ENCODE measurements around the gene GGT5. TPM values are rescaled to one million over a fixed set of nuclear protein-coding genes. Genes with fewer than 3 reads are reported as not detected.
A peak's percentile ranks its signal among the peaks of the same experiment; 100 is the strongest.

Gene GGT5
- total and polyA plus RNA-seq, 7 donors = 2.8 to 35.2 (median 22.5) TPM

GRCh38 chr22:24189249-24190158 is 55.4 kb downstream of the GGT5 start:
- Histone ChIP-seq H3K36me3 (peaks cover 0 to 5% (median 0%) of the 10 kb centered on the region in 4 donors), H3K4me1 (peaks cover 0 to 13% (median 11%) of the 10 kb centered on the region in 4 donors), H3K4me3 (no peak overlapping the region), H3K27ac (no peak overlapping the region), H3K9me3 (no peaks in the 10 kb centered on the region), H3K27me3 (no peaks in the 10 kb centered on the region)
- 29 to 52% methylated on average over 23 of the region's 23 CpGs for WGBS, 2 donors
- TF ChIP-seq CTCF (IDR thresholded peaks at IDR 0.05) (peak; percentile 83 to 91 (median 84)), POLR2AphosphoS5 (IDR thresholded peaks at IDR 0.05) (no peak)
- DNase-seq = peak; percentile 87
- intact Hi-C loops (cut with DNase I) = loop anchor here (2.0 kb wide), 1 partner anchor 57 kb away; no protein-coding TSS in a partner anchor

DNA sequence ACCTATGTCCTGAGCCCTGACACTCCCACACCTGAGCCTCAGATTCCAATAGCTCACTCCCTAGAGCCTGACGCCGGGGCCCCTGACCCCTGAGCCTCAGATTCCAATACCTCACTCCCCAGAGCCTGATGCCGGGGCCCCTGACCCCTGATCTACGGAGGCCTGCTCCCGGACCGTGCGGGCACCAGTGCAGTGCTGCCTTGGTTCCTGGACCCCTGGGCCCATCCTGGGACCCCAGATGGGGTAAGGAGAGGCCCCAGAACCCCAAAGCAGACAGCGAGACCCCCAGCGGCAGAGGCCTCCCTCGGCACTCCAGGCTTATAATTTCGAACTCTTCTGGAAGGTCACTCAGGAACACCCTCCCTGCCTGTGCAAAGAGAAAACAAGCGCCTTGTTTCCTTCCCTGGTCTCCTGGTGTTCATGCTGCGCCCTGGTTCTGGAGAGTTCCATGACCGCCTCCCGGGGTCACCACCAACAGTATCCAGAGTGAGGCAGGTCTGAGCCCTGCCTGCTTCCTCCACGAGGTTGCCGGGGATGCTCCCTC is 56.1 kb downstream of the GGT5 start:
- intact Hi-C loops (cut with DNase I) = loop anchor here (2.0 kb wide), 1 partner anchor 58 kb away; no protein-coding TSS in a partner anchor
- DNase-seq = peak; percentile 56
- Histone ChIP-seq H3K36me3 (peaks cover 0 to 5% (median 0%) of the 10 kb centered on the region in 4 donors), H3K4me3 (no peak overlapping the region), H3K4me1 (peaks cover 0 to 13% (median 11%) of the 10 kb centered on the region in 4 donors), H3K27ac (no peak overlapping the region), H3K27me3 (no peaks in the 10 kb centered on the region), H3K9me3 (no peaks in the 10 kb centered on the region)
- WGBS, 2 donors = 83 to 86% methylated on average over 17 of the region's 17 CpGs
- TF ChIP-seq POLR2A (IDR thresholded peaks at IDR 0.05) (no peak), CTCF (IDR thresholded peaks at IDR 0.05) (no peak), POLR2AphosphoS5 (IDR thresholded peaks at IDR 0.05) (no peak), EP300 (IDR thresholded peaks at IDR 0.05) (no peak)

- Histone ChIP-seq H3K27me3 (no peaks in the 10 kb centered on the region), H3K4me3 (no peak overlapping the region), H3K9me3 (no peaks in the 10 kb centered on the region), H3K4me1 (peaks cover 0 to 20% (median 11%) of the 10 kb centered on the region in 4 donors), H3K27ac (no peak overlapping the region), H3K36me3 (peaks cover 0 to 5% (median 0%) of the 10 kb centered on the region in 4 donors)
- 83 to 94% methylated on average over 37 of the region's 37 CpGs for WGBS, 2 donors
- intact Hi-C loops (cut with DNase I) = loop anchor here (2.0 kb wide), 1 partner anchor 59 kb away; no protein-coding TSS in a partner anchor
- peak; percentile 59 for DNase-seq
- TF ChIP-seq EP300 (IDR thresholded peaks at IDR 0.05) = no peak
- TF ChIP-seq POLR2A (IDR thresholded peaks at IDR 0.05) = no peak
- no peak for TF ChIP-seq CTCF (IDR thresholded peaks at IDR 0.05)
- no peak for TF ChIP-seq POLR2AphosphoS5 (IDR thresholded peaks at IDR 0.05)
Observed at GRCh38 chr22:24187731-24188644, 56.9 kb downstream of the GGT5 start.

- Histone ChIP-seq H3K9me3 (no peaks in the 10 kb centered on the region), H3K4me1 (peaks cover 0 to 28% (median 18%) of the 10 kb centered on the region in 4 donors), H3K4me3 (no peak overlapping the region), H3K27ac (no peak overlapping the region), H3K36me3 (peaks cover 0 to 5% (median 0%) of the 10 kb centered on the region in 4 donors), H3K27me3 (no peaks in the 10 kb centered on the region)
- intact Hi-C loops (cut with DNase I) = no loop called here
- TF ChIP-seq EP300 (IDR thresholded peaks at IDR 0.05) (no peak), POLR2AphosphoS5 (IDR thresholded peaks at IDR 0.05) (no peak), POLR2A (IDR thresholded peaks at IDR 0.05) (no peak), CTCF (IDR thresholded peaks at IDR 0.05) (no peak)
- peak; percentile 62 for DNase-seq
- WGBS, 2 donors = 85 to 91% methylated on average over 34 of the region's 34 CpGs
Observed at GRCh38 chr22:24186892-24187670, 57.8 kb downstream of the GGT5 start.
